MM.1S (cell line): ENCODE data around the gene RPS19BP1.

Source experiments
- CTCF ChIP-seq: fragments of 300-600 bp; sonication (generic); IDR thresholded peaks from 2 replicates; pipeline ENCODE4 v1.5.1; 2016; ENCODE audit warnings: antibody characterized with exemption, low read length, mixed read lengths
- EZH2 ChIP-seq: fragments of 300-600 bp; sonication (generic); optimal IDR thresholded peaks from 2 replicates; pipeline ENCODE3; 2017; ENCODE audit warnings: low read depth, mild to moderate bottlenecking, antibody characterized with exemption, low read length, mixed read lengths
- EZH2phosphoT487 ChIP-seq: fragments of 300-600 bp; sonication (generic); IDR thresholded peaks from 2 replicates; pipeline ENCODE4 v1.6.1; 2018; ENCODE audit warnings: antibody characterized with exemption, low read length

DNA sequence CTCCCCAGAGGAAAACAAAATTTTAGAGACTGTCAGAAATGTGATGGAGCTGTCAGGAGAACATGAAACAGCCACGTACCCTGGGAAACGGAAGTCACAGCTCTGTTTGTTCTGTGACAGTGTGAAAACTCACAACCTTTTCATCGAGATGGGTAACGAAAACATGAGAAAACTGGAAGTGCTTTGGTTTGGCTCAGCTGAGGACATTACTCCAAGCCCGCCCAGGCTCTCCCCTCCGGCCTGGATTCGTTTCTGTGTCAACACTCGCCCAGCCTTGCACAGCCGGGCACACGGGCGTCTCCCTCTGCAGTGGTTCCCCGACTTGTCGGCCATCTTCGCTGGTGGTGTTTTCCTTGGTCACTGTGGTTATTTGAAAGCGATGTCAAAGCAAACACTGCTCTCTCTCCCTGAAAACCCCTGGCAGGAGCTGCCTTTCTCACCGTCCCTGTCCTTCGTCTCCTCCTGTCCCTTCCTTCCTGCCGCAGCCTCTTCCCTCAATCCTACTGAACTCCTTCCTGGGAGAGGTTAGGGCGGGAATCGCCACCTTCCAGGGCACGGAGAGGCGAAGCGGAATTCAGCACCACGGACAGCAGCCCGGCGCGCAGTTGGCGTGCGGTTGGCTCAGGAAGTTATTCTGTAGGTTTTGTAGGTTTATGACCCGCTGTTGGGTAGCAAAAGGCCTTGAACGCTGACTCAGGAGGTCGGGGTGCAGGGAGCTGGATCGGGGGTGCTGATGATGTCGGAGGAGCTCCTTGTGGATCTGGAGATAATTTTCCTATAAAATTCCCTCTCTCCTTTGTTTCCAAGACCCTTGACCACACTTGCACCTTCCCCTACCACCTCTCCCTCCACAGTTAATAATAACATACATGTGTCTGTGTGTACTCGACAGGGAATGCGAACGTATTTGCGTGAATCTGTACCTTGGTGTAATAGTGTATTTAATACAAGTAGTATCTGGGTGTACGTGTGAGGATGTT is 13.1 kb upstream of the RPS19BP1 start:
- TF ChIP-seq CTCF, result no peak
- no peak for TF ChIP-seq EZH2
- no peak for TF ChIP-seq EZH2phosphoT487
